Measurements from ENCODE around the gene S1PR4.

GRCh38 chr19:3196933-3197205, 18.3 kb downstream of the S1PR4 start:
- TF ChIP-seq CTCF (IDR thresholded peaks at IDR 0.05; ENCODE audit: control extremely low read depth in 1 of 3, insufficient read depth in 1 of 3, low read depth in 1 of 3, low read length in 3 of 3) = no peak
- TF ChIP-seq TAF1 (IDR thresholded peaks at IDR 0.05; ENCODE audit: low read depth, low read length) = no peak
- TF ChIP-seq USF2 (IDR thresholded peaks at IDR 0.05; ENCODE audit: low read length) = no peak
- no peak for TF ChIP-seq EZH2 (IDR thresholded peaks at IDR 0.05; ENCODE audit: low read depth, low read length, severe bottlenecking)
- no peak for TF ChIP-seq CREB1 (IDR thresholded peaks at IDR 0.05)
- TF ChIP-seq TBP (IDR thresholded peaks at IDR 0.05; ENCODE audit: low read depth, low read length) = no peak
- TF ChIP-seq, protein P1, sequence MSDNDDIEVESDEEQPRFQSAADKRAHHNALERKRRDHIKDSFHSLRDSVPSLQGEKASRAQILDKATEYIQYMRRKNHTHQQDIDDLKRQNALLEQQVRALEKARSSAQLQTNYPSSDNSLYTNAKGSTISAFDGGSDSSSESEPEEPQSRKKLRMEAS (IDR thresholded peaks at IDR 0.05) = no peak
- no peak for TF ChIP-seq NRF1 (IDR thresholded peaks at IDR 0.05; ENCODE audit: low read depth, low read length)
- TF ChIP-seq EP300 (IDR thresholded peaks at IDR 0.05; ENCODE audit: borderline replicate concordance in 1 of 2, low read depth in 2 of 2, low read length in 2 of 2) = no peak
